Nephron progenitor cell (in vitro differentiated cells): Measurements from ENCODE around the gene TICAM1.

Source experiments
- DNase-seq: peaks from one replicate; pipeline ENCODE4 v3.0.0; 2021
- H3K27ac Mint-ChIP-seq: 2 replicates; pipeline ENCODE4 v1.8.0; 2021; ENCODE audit warnings: mild to moderate bottlenecking, moderate library complexity, mixed read lengths
- H3K27me3 Mint-ChIP-seq: 2 replicates; pipeline ENCODE4 v1.8.0; 2021; ENCODE audit warnings: mild to moderate bottlenecking, low read depth, mixed read lengths; ENCODE audit not compliant: poor library complexity
- H3K36me3 Mint-ChIP-seq: 2 replicates; pipeline ENCODE4 v1.8.0; 2021; ENCODE audit warnings: low read depth, mixed read lengths
- H3K4me1 Mint-ChIP-seq: 2 replicates; pipeline ENCODE4 v1.8.0; 2021; ENCODE audit warnings: mixed read lengths
- H3K4me3 Mint-ChIP-seq: 2 replicates; pipeline ENCODE4 v1.8.0; 2021; ENCODE audit warnings: mild to moderate bottlenecking, moderate library complexity, mixed read lengths
- H3K9me3 Mint-ChIP-seq: 2 replicates; pipeline ENCODE4 v1.8.0; 2021; ENCODE audit warnings: mild to moderate bottlenecking, moderate library complexity, mixed read lengths
- TF ChIP-seq, protein P1 (sequence below): fragments of 200-600 bp; sonication (generic); IDR thresholded peaks from 2 replicates; pipeline ENCODE4 v1.5.0; 2021; ENCODE audit warnings: antibody characterized with exemption

TICAM1 gene

DNA sequence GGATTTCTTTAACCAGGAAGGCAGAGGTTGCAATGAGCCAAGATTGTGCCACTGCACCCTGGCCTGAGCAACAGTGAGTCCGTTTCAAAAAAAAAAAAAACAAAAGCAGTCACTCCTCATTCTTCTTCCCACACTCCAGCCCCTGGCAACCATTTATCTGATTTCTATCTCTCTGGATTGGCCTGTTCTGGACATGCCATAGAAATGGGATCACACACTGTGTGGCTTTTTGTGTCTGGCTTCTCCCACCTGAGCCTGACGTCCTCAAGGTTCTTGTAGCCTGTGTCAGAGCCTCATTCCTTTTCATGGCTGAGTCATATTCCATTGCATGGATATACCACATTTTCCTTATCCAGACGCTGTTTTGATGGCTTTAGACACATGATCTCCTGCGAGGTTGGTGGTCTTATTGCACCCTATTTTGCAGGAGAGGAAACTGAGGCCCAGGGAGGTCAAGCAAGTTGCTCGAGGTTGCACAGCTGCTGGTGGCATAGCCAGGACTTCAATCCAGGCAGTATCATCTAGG lies 55.8 kb downstream of the TICAM1 start:
- Mint-ChIP-seq H3K27me3 (peaks cover 72% of the 10 kb centered on the region), H3K4me1 (no peaks in the 10 kb centered on the region), H3K36me3 (no peaks in the 10 kb centered on the region), H3K27ac (no peak overlapping the region), H3K4me3 (no peak overlapping the region), H3K9me3 (no peaks in the 10 kb centered on the region)
- TF ChIP-seq, protein P1, sequence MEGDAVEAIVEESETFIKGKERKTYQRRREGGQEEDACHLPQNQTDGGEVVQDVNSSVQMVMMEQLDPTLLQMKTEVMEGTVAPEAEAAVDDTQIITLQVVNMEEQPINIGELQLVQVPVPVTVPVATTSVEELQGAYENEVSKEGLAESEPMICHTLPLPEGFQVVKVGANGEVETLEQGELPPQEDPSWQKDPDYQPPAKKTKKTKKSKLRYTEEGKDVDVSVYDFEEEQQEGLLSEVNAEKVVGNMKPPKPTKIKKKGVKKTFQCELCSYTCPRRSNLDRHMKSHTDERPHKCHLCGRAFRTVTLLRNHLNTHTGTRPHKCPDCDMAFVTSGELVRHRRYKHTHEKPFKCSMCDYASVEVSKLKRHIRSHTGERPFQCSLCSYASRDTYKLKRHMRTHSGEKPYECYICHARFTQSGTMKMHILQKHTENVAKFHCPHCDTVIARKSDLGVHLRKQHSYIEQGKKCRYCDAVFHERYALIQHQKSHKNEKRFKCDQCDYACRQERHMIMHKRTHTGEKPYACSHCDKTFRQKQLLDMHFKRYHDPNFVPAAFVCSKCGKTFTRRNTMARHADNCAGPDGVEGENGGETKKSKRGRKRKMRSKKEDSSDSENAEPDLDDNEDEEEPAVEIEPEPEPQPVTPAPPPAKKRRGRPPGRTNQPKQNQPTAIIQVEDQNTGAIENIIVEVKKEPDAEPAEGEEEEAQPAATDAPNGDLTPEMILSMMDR = no peak
- DNase-seq = no peak

DNA sequence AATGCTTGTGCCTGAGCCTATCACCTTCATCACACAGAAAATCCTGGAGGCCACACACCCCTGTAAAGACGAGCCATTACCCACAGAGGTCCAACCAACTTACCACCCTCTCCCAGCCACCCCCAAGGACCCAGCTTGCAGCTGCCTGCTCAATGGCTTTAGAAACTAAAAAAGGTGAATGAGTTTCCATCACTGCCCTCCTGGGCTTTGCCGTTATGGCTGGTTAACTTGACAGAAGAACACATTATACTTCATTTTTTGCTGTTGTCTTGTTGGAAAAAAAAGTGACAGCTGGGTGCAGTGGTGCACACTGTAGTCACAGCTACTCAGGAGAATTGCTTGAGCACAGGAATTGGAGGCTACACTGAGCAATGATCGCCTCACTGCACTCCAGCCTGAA lies 57.4 kb downstream of the TICAM1 start:
- TF ChIP-seq, protein P1 = no peak
- H3K4me3 Mint-ChIP-seq = no peak overlapping the region
- no peaks in the 10 kb centered on the region for H3K36me3 Mint-ChIP-seq
- H3K27me3 Mint-ChIP-seq = peaks cover 75% of the 10 kb centered on the region
- no peaks in the 10 kb centered on the region for H3K4me1 Mint-ChIP-seq
- no peak for DNase-seq
- H3K9me3 Mint-ChIP-seq = no peaks in the 10 kb centered on the region
- no peak overlapping the region for H3K27ac Mint-ChIP-seq

DNA sequence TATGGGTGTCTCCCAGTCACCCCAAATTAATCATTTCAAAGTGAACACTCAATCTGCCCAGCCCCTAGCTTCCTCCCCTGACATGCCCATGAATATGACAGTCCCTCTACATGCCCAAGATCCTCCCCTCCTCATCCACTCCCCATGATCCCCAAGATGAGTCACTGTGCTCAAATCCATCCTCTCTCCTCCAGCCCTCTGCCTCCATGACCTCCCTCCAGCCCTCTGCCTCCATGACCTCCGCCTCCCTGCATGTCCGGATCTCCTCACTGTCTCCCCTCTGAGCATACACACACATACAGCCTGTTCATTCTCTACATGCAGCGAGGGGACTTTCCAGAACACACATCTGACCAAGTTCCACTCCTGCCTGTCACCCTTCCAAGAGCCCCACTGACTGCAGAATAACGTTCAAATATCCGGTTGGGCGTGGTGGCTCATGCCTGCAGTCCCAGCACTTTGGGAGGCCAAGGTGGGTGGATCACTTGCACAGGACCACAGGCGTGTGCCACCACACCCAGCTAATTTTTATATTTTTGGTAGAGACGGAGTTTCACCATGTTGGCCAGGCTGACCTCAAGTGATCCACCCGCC lies 58.4 kb downstream of the TICAM1 start:
- Mint-ChIP-seq H3K27ac (no peak overlapping the region), H3K36me3 (no peaks in the 10 kb centered on the region), H3K4me3 (no peak overlapping the region), H3K27me3 (peaks cover 70% of the 10 kb centered on the region), H3K9me3 (no peaks in the 10 kb centered on the region), H3K4me1 (no peaks in the 10 kb centered on the region)
- TF ChIP-seq, protein P1 = no peak
- DNase-seq = no peak

DNA sequence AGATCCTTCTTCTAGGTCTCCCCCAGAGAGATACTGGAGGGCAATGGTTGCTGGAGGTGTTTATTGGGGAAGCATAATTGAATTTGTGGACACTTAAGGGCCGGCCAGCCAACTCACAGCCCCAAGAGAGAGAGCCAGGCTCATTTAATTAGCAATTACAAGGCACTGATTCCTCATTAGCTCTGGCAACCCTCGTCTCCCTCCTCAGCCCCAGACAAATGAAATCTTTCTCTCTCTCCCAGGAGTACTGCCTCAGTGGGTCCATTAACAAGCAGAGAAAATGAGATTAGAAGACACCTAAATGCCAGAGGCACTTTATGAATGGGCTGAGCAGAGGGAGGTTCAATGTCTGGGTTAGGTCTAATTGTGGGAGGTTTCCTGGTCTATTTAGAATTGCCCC lies 58.9 kb downstream of the TICAM1 start:
- H3K36me3 Mint-ChIP-seq = no peaks in the 10 kb centered on the region
- no peak for DNase-seq
- H3K27me3 Mint-ChIP-seq = peaks cover 67% of the 10 kb centered on the region
- TF ChIP-seq, protein P1 = no peak
- no peak overlapping the region for H3K27ac Mint-ChIP-seq
- H3K4me1 Mint-ChIP-seq = no peaks in the 10 kb centered on the region
- no peak overlapping the region for H3K4me3 Mint-ChIP-seq
- H3K9me3 Mint-ChIP-seq = no peaks in the 10 kb centered on the region

DNA sequence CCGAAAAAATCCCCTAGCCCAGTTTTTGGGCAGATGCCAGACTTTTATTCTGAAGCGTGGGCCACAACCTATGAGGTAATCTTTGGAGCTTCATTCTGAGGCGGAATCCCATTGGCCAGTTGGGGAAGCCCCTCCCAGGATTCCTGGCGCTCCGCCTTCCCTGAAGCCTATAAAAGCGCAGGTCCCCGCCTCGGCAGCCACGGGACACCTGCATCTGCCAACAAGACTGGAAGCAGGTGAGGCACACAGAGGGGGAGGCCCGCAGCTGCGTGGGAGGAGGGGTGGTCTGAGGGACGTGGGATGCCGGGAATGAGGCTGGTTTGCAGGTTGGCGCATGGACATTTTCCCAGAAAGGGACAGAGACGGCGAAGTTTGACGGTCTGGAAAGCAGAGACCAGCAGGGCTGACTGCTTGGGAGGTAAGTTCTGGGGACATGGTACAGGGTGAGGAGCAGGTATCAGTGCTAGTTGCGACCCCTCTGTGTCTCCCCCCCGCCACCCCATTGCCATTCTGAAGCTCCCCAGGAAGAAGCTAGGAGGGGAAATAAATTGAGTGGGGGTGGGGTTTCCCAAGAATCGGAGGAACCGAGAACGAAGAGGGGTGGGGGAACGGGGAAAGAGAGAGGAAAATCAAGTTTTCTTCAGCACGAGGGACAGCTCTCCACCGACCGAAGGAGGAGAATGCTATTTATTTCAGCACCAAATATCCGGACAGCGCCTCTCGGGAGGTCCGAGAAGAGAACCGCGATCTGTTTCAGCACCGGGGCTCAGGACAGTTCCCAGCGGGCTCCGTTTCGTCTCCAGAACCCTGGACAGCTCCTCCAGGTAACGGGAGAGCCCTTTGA lies 62.4 kb downstream of the TICAM1 start:
- H3K4me1 Mint-ChIP-seq = peaks cover 2% of the 10 kb centered on the region
- H3K27me3 Mint-ChIP-seq = peaks cover 53% of the 10 kb centered on the region
- no peak overlapping the region for H3K4me3 Mint-ChIP-seq
- no peak overlapping the region for H3K27ac Mint-ChIP-seq
- H3K9me3 Mint-ChIP-seq = no peaks in the 10 kb centered on the region
- peak; percentile 98 for DNase-seq
- TF ChIP-seq, protein P1 = no peak
- H3K36me3 Mint-ChIP-seq = no peaks in the 10 kb centered on the region
